HG02840 (cell line): ENCODE results near the gene CHD6.

Experiments used
- ATAC-seq: cut with Tn5 transposase; IDR thresholded peaks from one replicate; pipeline ENCODE4 v1.9.1; 2021; ENCODE audit warnings: mild to moderate bottlenecking, moderate library complexity, moderate number of reproducible peaks; ENCODE audit not compliant: unreplicated experiment, low FRiP score

The CHD6 gene

GRCh38 chr20:41476013-41476441, 142.2 kb downstream of the CHD6 start:
- no peak for ATAC-seq

- ATAC-seq, result no peak
These were observed 142.7 kb downstream of the CHD6 start for GRCh38 chr20:41475503-41475902.

GRCh38 chr20:41470362-41471095, 147.6 kb downstream of the CHD6 start:
- no peak for ATAC-seq

- no peak for ATAC-seq
These were observed 148.3 kb downstream of the CHD6 start for GRCh38 chr20:41469868-41470267.

GRCh38 chr20:41468994-41469600, 149.1 kb downstream of the CHD6 start:
- no peak for ATAC-seq

GRCh38 chr20:41467690-41468089, 150.5 kb downstream of the CHD6 start:
- no peak for ATAC-seq

GRCh38 chr20:41467220-41467619, 151.0 kb downstream of the CHD6 start:
- no peak for ATAC-seq

GRCh38 chr20:41463567-41463966, 154.6 kb downstream of the CHD6 start:
- ATAC-seq, result no peak

- ATAC-seq, result no peak
These were observed 155.6 kb downstream of the CHD6 start for GRCh38 chr20:41462372-41463161.

GRCh38 chr20:41458761-41459160, 159.4 kb downstream of the CHD6 start:
- no peak for ATAC-seq

GRCh38 chr20:41457173-41457857, 160.9 kb downstream of the CHD6 start:
- ATAC-seq, result no peak

GRCh38 chr20:41456351-41456750, 161.8 kb downstream of the CHD6 start:
- no peak for ATAC-seq

GRCh38 chr20:41454250-41454649, 163.9 kb downstream of the CHD6 start:
- ATAC-seq, result no peak

- ATAC-seq, result no peak
These were observed 164.9 kb downstream of the CHD6 start for GRCh38 chr20:41453010-41453950.

- no peak for ATAC-seq
These were observed 166.0 kb downstream of the CHD6 start for GRCh38 chr20:41452226-41452625.

- ATAC-seq, result no peak
These were observed 171.2 kb downstream of the CHD6 start for GRCh38 chr20:41447006-41447405.

GRCh38 chr20:41446456-41446855, 171.7 kb downstream of the CHD6 start:
- no peak for ATAC-seq

- no peak for ATAC-seq
These were observed 173.4 kb downstream of the CHD6 start for GRCh38 chr20:41444821-41445220.

- ATAC-seq, result no peak
These were observed 174.5 kb downstream of the CHD6 start for GRCh38 chr20:41443691-41444090.

GRCh38 chr20:41440882-41441281, 177.3 kb downstream of the CHD6 start:
- ATAC-seq, result no peak
